ENCODE results near the gene ARMH1. TPM values are rescaled to one million over a fixed set of nuclear protein-coding genes. Genes with fewer than 3 reads are reported as not detected.

ARMH1 gene
- total RNA-seq, 6 donors from 2014 or later, result 4.6 to 29.3 (median 13.0) TPM

Small RNAs within 50 kb of the gene (small RNA-seq; reads per million reads assigned to genes)
- 0.18 to 7.0 (median 3.3) reads per million in 4 donors for gene RNU5D-1
- gene RNU5F-1, result 0 to 2.4 (median 1.1) reads per million in 4 donors

Other genes with a start within 250 kb of the ARMH1 start
- 10 to 100 TPM; 10.7 to 46.1 (median 19.7) TPM for gene TMEM53, start 233 bp upstream of the ARMH1 start, total RNA-seq
- gene RNU5D-1, start 56.5 kb downstream of the ARMH1 start, total RNA-seq, result not detected
- gene KIF2C, start 65.1 kb downstream of the ARMH1 start, total RNA-seq, result 1 to 10 TPM in 5 of 6 donors, not detected in 1; 1.5 to 2.7 (median 2.6) TPM
- 1,000 to 10,000 TPM in 4 of 6 donors, 100 to 1,000 TPM in 2; 507 to 1,439 (median 1,183) TPM for gene RPS8, start 100.8 kb downstream of the ARMH1 start, total RNA-seq
- gene BEST4, start 113.5 kb downstream of the ARMH1 start, total RNA-seq, result 1 to 10 TPM in 3 of 6 donors, under 1 TPM in 3; 0.30 to 9.1 (median 0.81) TPM
- gene PLK3, start 125.7 kb downstream of the ARMH1 start, total RNA-seq, result 10 to 100 TPM; 24.9 to 72.4 (median 49.6) TPM
- 10 to 100 TPM in 4 of 6 donors, 1 to 10 TPM in 2; 1.2 to 38.8 (median 10.9) TPM for gene DYNLT4, start 132.6 kb downstream of the ARMH1 start, total RNA-seq
- gene BTBD19, start 133.8 kb downstream of the ARMH1 start, total RNA-seq, result 10 to 100 TPM in 4 of 6 donors, 1 to 10 TPM in 2; 5.1 to 63.9 (median 17.8) TPM
- gene PTCH2, start 168.5 kb downstream of the ARMH1 start, total RNA-seq, result 1 to 10 TPM in 2 of 6 donors, under 1 TPM in 4; 0.30 to 1.4 (median 0.82) TPM